Measurements from ENCODE around the gene FSTL3. TPM values are rescaled to one million over a fixed set of nuclear protein-coding genes. Genes with fewer than 3 reads are reported as not detected.

The FSTL3 gene
- total RNA-seq, 1 experiment from 2014 or later: 7.8 TPM

Other genes with a start within 250 kb of the FSTL3 start
- gene SHC2, start 215.4 kb upstream of the FSTL3 start, total RNA-seq (2014; rRNA removed; shearing (Covaris generic)): 6.7 and 7.0 TPM in 2 replicates
- gene MADCAM1, start 179.9 kb upstream of the FSTL3 start, total RNA-seq (2014; rRNA removed; shearing (Covaris generic)): not detected in 2 replicates
- gene TPGS1, start 168.9 kb upstream of the FSTL3 start, total RNA-seq (2014; rRNA removed; shearing (Covaris generic)): 19.5 and 26.4 TPM in 2 replicates
- 51.0 and 52.7 TPM in 2 replicates for gene CDC34, start 144.6 kb upstream of the FSTL3 start, total RNA-seq (2014; rRNA removed; shearing (Covaris generic))
- gene GZMM, start 132.3 kb upstream of the FSTL3 start, total RNA-seq (2014; rRNA removed; shearing (Covaris generic)): 0.21 and 1.1 TPM in 2 replicates
- 399 and 435 TPM in 2 replicates for gene BSG, start 103.8 kb upstream of the FSTL3 start, total RNA-seq (2014; rRNA removed; shearing (Covaris generic))
- gene HCN2, start 86.5 kb upstream of the FSTL3 start, total RNA-seq (2014; rRNA removed; shearing (Covaris generic)): 1.1 and 1.2 TPM in 2 replicates
- gene POLRMT, start 42.9 kb upstream of the FSTL3 start, total RNA-seq (2014; rRNA removed; shearing (Covaris generic)): 29.0 and 37.3 TPM in 2 replicates
- gene FGF22, start 36.5 kb upstream of the FSTL3 start, total RNA-seq (2014; rRNA removed; shearing (Covaris generic)): 0.24 TPM in 1 of 2 replicates, not detected in the other
- gene RNF126, start 13.2 kb upstream of the FSTL3 start, total RNA-seq (2014; rRNA removed; shearing (Covaris generic)): 29.6 and 30.0 TPM in 2 replicates
- not detected in 2 replicates for gene PRSS57, start 19.1 kb downstream of the FSTL3 start, total RNA-seq (2014; rRNA removed; shearing (Covaris generic))
- 4.0 and 4.3 TPM in 2 replicates for gene PALM, start 32.5 kb downstream of the FSTL3 start, total RNA-seq (2014; rRNA removed; shearing (Covaris generic))
- gene MISP, start 74.7 kb downstream of the FSTL3 start, total RNA-seq (2014; rRNA removed; shearing (Covaris generic)): not detected in 2 replicates
- 124 and 140 TPM in 2 replicates for gene PTBP1, start 121.1 kb downstream of the FSTL3 start, total RNA-seq (2014; rRNA removed; shearing (Covaris generic))
- 1.4 and 1.8 TPM in 2 replicates for gene PLPPR3, start 145.6 kb downstream of the FSTL3 start, total RNA-seq (2014; rRNA removed; shearing (Covaris generic))
- not detected in 2 replicates for gene AZU1, start 151.4 kb downstream of the FSTL3 start, total RNA-seq (2014; rRNA removed; shearing (Covaris generic))
- gene PRTN3, start 164.6 kb downstream of the FSTL3 start, total RNA-seq (2014; rRNA removed; shearing (Covaris generic)): not detected in 2 replicates
- not detected in 2 replicates for gene ELANE, start 175.9 kb downstream of the FSTL3 start, total RNA-seq (2014; rRNA removed; shearing (Covaris generic))
- gene CFD, start 183.3 kb downstream of the FSTL3 start, total RNA-seq (2014; rRNA removed; shearing (Covaris generic)): 1.4 and 4.3 TPM in 2 replicates
- 3.2 and 3.9 TPM in 2 replicates for gene MED16, start 216.8 kb downstream of the FSTL3 start, total RNA-seq (2014; rRNA removed; shearing (Covaris generic))
- gene RNU6-9, start 217.1 kb downstream of the FSTL3 start, total RNA-seq (2014; rRNA removed; shearing (Covaris generic)): not detected in 2 replicates
- gene R3HDM4, start 236.8 kb downstream of the FSTL3 start, total RNA-seq (2014; rRNA removed; shearing (Covaris generic)): 20.0 and 21.0 TPM in 2 replicates
- gene KISS1R, start 240.9 kb downstream of the FSTL3 start, total RNA-seq (2014; rRNA removed; shearing (Covaris generic)): not detected in 2 replicates
- gene ARID3A, start 249.6 kb downstream of the FSTL3 start, total RNA-seq (2014; rRNA removed; shearing (Covaris generic)): 4.1 and 6.6 TPM in 2 replicates

Measured in SK-MEL-5 (cell line).